H1 (cell line): ENCODE results near the gene ACP3. TPM values are rescaled to one million over a fixed set of nuclear protein-coding genes. Genes with fewer than 3 reads are reported as not detected.
A peak's percentile ranks its signal among the peaks of the same experiment; 100 is the strongest.

ENCODE experiments used
- BACH1 ChIP-seq: IDR thresholded peaks from 2 replicates; pipeline ENCODE4 v1.6.1; 2012; ENCODE audit warnings: low read length, improper control_type of control experiment
- BRCA1 ChIP-seq: IDR thresholded peaks from 2 replicates; pipeline ENCODE4 v1.6.1; 2012; ENCODE audit warnings: low read depth, low read length, improper control_type of control experiment
- CHD7 ChIP-seq: fragments of 300-600 bp; sonication (generic); IDR thresholded peaks from 2 replicates; pipeline ENCODE4 v1.7.1; 2012; ENCODE audit warnings: low read length, moderate library complexity, mild to moderate bottlenecking, inconsistent platforms; ENCODE audit not compliant: insufficient replicate concordance
- CTBP2 ChIP-seq: IDR thresholded peaks from 2 replicates; pipeline ENCODE4 v1.7.0; 2011; ENCODE audit warnings: borderline replicate concordance, mild to moderate bottlenecking, moderate library complexity, mixed read lengths, low read length; ENCODE audit not compliant: insufficient read depth, insufficient read length
- KDM4A ChIP-seq: IDR thresholded peaks from one replicate; pipeline ENCODE4 v1.7.1; 2012; ENCODE audit warnings: low read depth, mild to moderate bottlenecking, moderate library complexity, low read length, inconsistent platforms; ENCODE audit not compliant: severe bottlenecking
- PHF8 ChIP-seq: fragments of 200-600 bp; sonication (generic); conservative IDR thresholded peaks from 2 replicates; pipeline ENCODE4 v1.7.1; 2012; ENCODE audit warnings: low read depth, mild to moderate bottlenecking, inconsistent platforms, low read length, moderate library complexity
- RAD21 ChIP-seq, 2 experiments: IDR thresholded peaks in 1 of 2; conservative IDR thresholded peaks in 1 of 2; 2 replicates each; pipeline ENCODE4 v1.6.1; 2011; ENCODE audit warnings: low read depth in 2 of 2, low read length in 2 of 2, improper control_type of control experiment in 1 of 2, inconsistent platforms in 1 of 2, mild to moderate bottlenecking in 1 of 2, moderate library complexity in 1 of 2
- TAF1 ChIP-seq: IDR thresholded peaks from 2 replicates; pipeline ENCODE4 v1.6.1; 2011; ENCODE audit warnings: mild to moderate bottlenecking, low read depth, low read length
- TAF7 ChIP-seq: optimal IDR thresholded peaks from 2 replicates; pipeline ENCODE3; 2011; ENCODE audit warnings: low read depth, mild to moderate bottlenecking, inconsistent platforms, low read length, moderate library complexity, borderline replicate concordance
- TCF12 ChIP-seq: IDR thresholded peaks from 2 replicates; pipeline ENCODE4 v1.6.1; 2011; ENCODE audit warnings: low read depth, mild to moderate bottlenecking, low read length
- TEAD4 ChIP-seq: IDR thresholded peaks from 2 replicates; pipeline ENCODE4 v1.6.1; 2012; ENCODE audit warnings: low read depth, low read length, inconsistent platforms, mixed read lengths
- polyA plus RNA-seq, 7 experiments: library from polyadenylated mRNA; depleted of rRNA in 3 of 7; stranded (reverse) in 5 of 7; unstranded in 2 of 7; fragments of >200 nt in 5 of 7; fragments of 200-250 nt in 2 of 7; gene quantifications; 1 replicate in 5 of 7; 2 replicates in 1 of 7; 4 replicates in 1 of 7; pipeline versions ENCODE4 v1.2.1 to v1.2.3, GENCODE V29; 2011 to 2013; ENCODE audit warnings: missing spikeins in 2 of 7, mixed read lengths in 2 of 7
- total RNA-seq: library from RNA; stranded (reverse); fragmentation: NEBNext Ultra II Directional; extraction: Animal tissue kit (Norgen Biotek cat#: 25700); gene quantifications from 2 replicates; pipeline ENCODE4 v1.2.1, GENCODE V29; 2021

The ACP3 gene
- total and polyA plus RNA-seq, 2 of the 8 experiments (the other 6 are each of a cell fraction or from before 2014, with no cell fraction given) = 1.2 to 1.4 TPM

GRCh38 chr3:132395126-132395525 is 77.9 kb downstream of the ACP3 start (continued):
- TF ChIP-seq CTBP2 (no peak), TAF1 (no peak), BACH1 (no peak), RAD21 (IDR thresholded peaks at IDR 0.05 in 1 of 2, conservative IDR thresholded peaks at IDR 0.05 in 1 of 2; ENCODE audit: low read depth in 2 of 2, low read length in 2 of 2) (peak in 1 of 2 experiments; percentile 5; a peak in 1 of 4 replicates), TEAD4 (no peak), KDM4A (no peak), TAF7 (no peak), CHD7 (no peak), BRCA1 (no peak), TCF12 (no peak), PHF8 (no peak)
